ENCODE results near the gene OR2A2. TPM values are rescaled to one million over a fixed set of nuclear protein-coding genes. Genes with fewer than 3 reads are reported as not detected.
"Not testable (repeated sequence)": the region's sequence is repeated elsewhere in the genome, so short reads cannot be mapped to it uniquely, and the experiment has no call there.

OR2A2 gene
- total RNA-seq, 1 donor from 2014 or later: not detected

GRCh38 chr7:144118341-144118740 lies 9.0 kb downstream of the OR2A2 start:
- Mint-ChIP-seq H3K27me3 (no peaks in the 10 kb centered on the region), H3K4me3 (no peak overlapping the region), H3K36me3 (ENCODE audit: low read depth) (no peaks in the 10 kb centered on the region), H3K4me1 (no peaks in the 10 kb centered on the region), H3K9me3 (no peaks in the 10 kb centered on the region), H3K27ac (no peak overlapping the region)
- intact Hi-C loops (cut with micrococcal nuclease): no loop called here
- no peak for DNase-seq

GRCh38 chr7:144122876-144123275 lies 13.5 kb downstream of the OR2A2 start, which contains the start of gene OR2A14:
Gene OR2A14 (plus strand): TSS chr7:144123176. CDS start chr7:144129113, 5,937 bp downstream.
- Mint-ChIP-seq H3K4me3 (no peak within 1 kb of the TSS), H3K36me3 (ENCODE audit: low read depth) (no peaks in the 10 kb centered on the region), H3K9me3 (no peaks in the 10 kb centered on the region), H3K4me1 (no peaks in the 10 kb centered on the region), H3K27me3 (no peaks in the 10 kb centered on the region), H3K27ac (no peak within 1 kb of the TSS)
- intact Hi-C loops (cut with micrococcal nuclease): no loop called here
- no peak for DNase-seq

- Mint-ChIP-seq H3K9me3 (no peaks in the 10 kb centered on the region), H3K27ac (no peak overlapping the region), H3K27me3 (peaks cover 2% of the 10 kb centered on the region), H3K4me3 (no peak overlapping the region), H3K36me3 (ENCODE audit: low read depth) (no peaks in the 10 kb centered on the region), H3K4me1 (no peaks in the 10 kb centered on the region)
- intact Hi-C loops (cut with micrococcal nuclease): loop anchor here (5.0 kb wide), 1 partner anchor 886 kb away; no protein-coding TSS in a partner anchor
- DNase-seq: peak; percentile 95
These were observed 18.4 kb downstream of the OR2A2 start for GRCh38 chr7:144127714-144128334.

GRCh38 chr7:144129601-144130000 lies 20.2 kb downstream of the OR2A2 start:
- H3K4me1 Mint-ChIP-seq; H3K27me3 Mint-ChIP-seq; H3K36me3 Mint-ChIP-seq (ENCODE audit: low read depth); H3K27ac Mint-ChIP-seq; DNase-seq; H3K9me3 Mint-ChIP-seq; H3K4me3 Mint-ChIP-seq: not testable (repeated sequence)
- intact Hi-C loops (cut with micrococcal nuclease): loop anchor here (5.0 kb wide), 1 partner anchor 887 kb away; no protein-coding TSS in a partner anchor

- Mint-ChIP-seq H3K4me3 (no peak overlapping the region), H3K27me3 (peaks cover 2% of the 10 kb centered on the region), H3K27ac (no peak overlapping the region), H3K9me3 (no peaks in the 10 kb centered on the region), H3K36me3 (ENCODE audit: low read depth) (no peaks in the 10 kb centered on the region), H3K4me1 (no peaks in the 10 kb centered on the region)
- no peak for DNase-seq
- intact Hi-C loops (cut with micrococcal nuclease): no loop called here
These were observed 21.3 kb downstream of the OR2A2 start for GRCh38 chr7:144130730-144131129.

- Mint-ChIP-seq H3K4me1 (no peaks in the 10 kb centered on the region), H3K4me3 (no peak overlapping the region), H3K36me3 (ENCODE audit: low read depth) (no peaks in the 10 kb centered on the region), H3K9me3 (no peaks in the 10 kb centered on the region), H3K27ac (no peak overlapping the region), H3K27me3 (peaks cover 3% of the 10 kb centered on the region)
- intact Hi-C loops (cut with micrococcal nuclease): no loop called here
- DNase-seq: no peak
These were observed 22.9 kb downstream of the OR2A2 start for GRCh38 chr7:144132262-144132661.

GRCh38 chr7:144133307-144133706 lies 23.9 kb downstream of the OR2A2 start:
- DNase-seq: no peak
- H3K36me3 Mint-ChIP-seq (ENCODE audit: low read depth): no peaks in the 10 kb centered on the region
- no peaks in the 10 kb centered on the region for H3K9me3 Mint-ChIP-seq
- H3K27me3 Mint-ChIP-seq: peaks cover 7% of the 10 kb centered on the region
- no peak overlapping the region for H3K4me3 Mint-ChIP-seq
- intact Hi-C loops (cut with micrococcal nuclease): no loop called here
- no peak overlapping the region for H3K27ac Mint-ChIP-seq
- no peaks in the 10 kb centered on the region for H3K4me1 Mint-ChIP-seq

- no peak for DNase-seq
- Mint-ChIP-seq H3K27me3 (peaks cover 7% of the 10 kb centered on the region), H3K27ac (no peak overlapping the region), H3K9me3 (no peaks in the 10 kb centered on the region), H3K4me1 (no peaks in the 10 kb centered on the region), H3K36me3 (ENCODE audit: low read depth) (no peaks in the 10 kb centered on the region), H3K4me3 (no peak overlapping the region)
- intact Hi-C loops (cut with micrococcal nuclease): no loop called here
These were observed 24.7 kb downstream of the OR2A2 start for GRCh38 chr7:144134116-144134515.

GRCh38 chr7:144137501-144137900 lies 28.1 kb downstream of the OR2A2 start:
- H3K27me3 Mint-ChIP-seq: peaks cover 10% of the 10 kb centered on the region
- no peaks in the 10 kb centered on the region for H3K36me3 Mint-ChIP-seq (ENCODE audit: low read depth)
- intact Hi-C loops (cut with micrococcal nuclease): no loop called here
- H3K4me1 Mint-ChIP-seq: no peaks in the 10 kb centered on the region
- no peak for DNase-seq
- no peak overlapping the region for H3K4me3 Mint-ChIP-seq
- H3K9me3 Mint-ChIP-seq: no peaks in the 10 kb centered on the region
- no peak overlapping the region for H3K27ac Mint-ChIP-seq

- Mint-ChIP-seq H3K4me1 (no peaks in the 10 kb centered on the region), H3K27ac (no peak overlapping the region), H3K27me3 (peaks cover 9% of the 10 kb centered on the region), H3K4me3 (no peak overlapping the region), H3K36me3 (ENCODE audit: low read depth) (no peaks in the 10 kb centered on the region), H3K9me3 (peaks cover 3% of the 10 kb centered on the region)
- DNase-seq: no peak
- intact Hi-C loops (cut with micrococcal nuclease): no loop called here
These were observed 32.8 kb downstream of the OR2A2 start for GRCh38 chr7:144142187-144142586.

- H3K4me3 Mint-ChIP-seq: no peak overlapping the region
- intact Hi-C loops (cut with micrococcal nuclease): no loop called here
- peaks cover 18% of the 10 kb centered on the region for H3K9me3 Mint-ChIP-seq
- H3K4me1 Mint-ChIP-seq: no peaks in the 10 kb centered on the region
- no peak overlapping the region for H3K27ac Mint-ChIP-seq
- H3K36me3 Mint-ChIP-seq (ENCODE audit: low read depth): peaks cover 2% of the 10 kb centered on the region
- peaks cover 5% of the 10 kb centered on the region for H3K27me3 Mint-ChIP-seq
- DNase-seq: no peak
These were observed 35.0 kb downstream of the OR2A2 start for GRCh38 chr7:144144426-144144825.

GRCh38 chr7:144148224-144148827 lies 38.9 kb downstream of the OR2A2 start:
- Mint-ChIP-seq H3K36me3 (ENCODE audit: low read depth) (peaks cover 2% of the 10 kb centered on the region), H3K9me3 (peaks cover 18% of the 10 kb centered on the region), H3K27me3 (peaks cover 12% of the 10 kb centered on the region), H3K4me3 (no peak overlapping the region), H3K27ac (no peak overlapping the region), H3K4me1 (no peaks in the 10 kb centered on the region)
- no peak for DNase-seq
- intact Hi-C loops (cut with micrococcal nuclease): no loop called here

- H3K4me1 Mint-ChIP-seq: no peaks in the 10 kb centered on the region
- intact Hi-C loops (cut with micrococcal nuclease): no loop called here
- DNase-seq: no peak
- no peaks in the 10 kb centered on the region for H3K9me3 Mint-ChIP-seq
- no peak overlapping the region for H3K27ac Mint-ChIP-seq
- peaks cover 20% of the 10 kb centered on the region for H3K27me3 Mint-ChIP-seq
- H3K4me3 Mint-ChIP-seq: no peak overlapping the region
- H3K36me3 Mint-ChIP-seq (ENCODE audit: low read depth): no peaks in the 10 kb centered on the region
These were observed 49.5 kb downstream of the OR2A2 start for GRCh38 chr7:144158861-144159260.

Measured in activated CD4-positive, alpha-beta T cell treated with anti-CD3 and anti-CD28 coated beads, Interleukin-2, amount 10 ng/mL, durations not matched to agents 24 days and 14 days (primary cell).